Activated naive CD8-positive, alpha-beta T cell treated with anti-CD3 and anti-CD28 coated beads, Interleukin-2, amount 50 U/mL, for 16 hours (primary cell): ENCODE data around the gene NRDC.
"Not testable (repeated sequence)": the region's sequence is repeated elsewhere in the genome, so short reads cannot be mapped to it uniquely, and the experiment has no call there.

Experiments used
- DNase-seq: peaks from one replicate; pipeline ENCODE4 v3.0.0-alpha.2; 2020; ENCODE audit warnings: low read depth, low spot score

The NRDC gene

GRCh38 chr1:51878616-51879336, at the start of gene NRDC:
Gene NRDC (minus strand): TSS chr1:51878727. CDS start chr1:51878615, 112 bp downstream.
- DNase-seq, result peak; percentile 100

GRCh38 chr1:51927029-51927428, 48.5 kb upstream of the NRDC start:
- no peak for DNase-seq

GRCh38 chr1:51926171-51926812, 47.8 kb upstream of the NRDC start:
- DNase-seq, result no peak

DNA sequence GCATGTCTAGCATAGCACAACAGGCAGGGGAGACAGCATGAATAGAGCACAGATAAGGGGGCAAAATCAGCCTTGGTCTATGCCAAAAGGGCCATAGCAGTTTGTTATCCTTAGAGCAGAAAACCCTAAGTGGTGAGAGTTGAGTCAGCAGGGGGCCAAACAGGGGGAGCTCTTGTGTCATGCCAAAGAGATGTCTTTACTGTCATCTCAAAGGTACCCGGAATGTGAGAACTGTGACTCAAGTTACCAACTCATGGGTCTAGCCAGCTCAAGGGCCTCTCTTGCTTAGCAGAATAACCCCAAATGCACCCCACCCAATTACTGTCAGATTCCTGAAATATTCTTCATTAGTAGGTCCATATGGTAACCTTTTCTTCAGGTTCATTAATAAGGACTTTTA, 45.9 kb upstream of the NRDC start:
- DNase-seq, result no peak

- DNase-seq, result no peak
These were observed 43.5 kb upstream of the NRDC start for GRCh38 chr1:51922040-51922439.

DNA sequence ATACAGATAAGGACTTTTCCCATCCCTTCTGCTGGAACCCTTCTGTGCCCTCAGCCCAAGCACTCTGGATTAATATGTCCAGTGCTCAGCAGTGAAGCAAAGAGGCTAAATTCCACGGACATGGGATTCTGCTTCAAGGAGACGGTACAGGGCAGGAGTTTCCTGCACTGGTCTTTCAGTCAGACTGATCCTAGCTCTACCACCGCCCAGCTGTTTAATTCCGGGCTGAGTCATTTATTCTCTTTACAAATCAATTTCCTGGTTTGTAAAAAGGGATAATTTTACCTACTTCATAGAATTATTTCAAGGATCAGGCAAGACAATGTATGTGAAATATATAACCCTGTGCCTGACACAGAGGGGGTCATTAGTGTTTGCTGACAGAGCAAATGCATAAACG, 41.6 kb upstream of the NRDC start:
- no peak for DNase-seq

DNA sequence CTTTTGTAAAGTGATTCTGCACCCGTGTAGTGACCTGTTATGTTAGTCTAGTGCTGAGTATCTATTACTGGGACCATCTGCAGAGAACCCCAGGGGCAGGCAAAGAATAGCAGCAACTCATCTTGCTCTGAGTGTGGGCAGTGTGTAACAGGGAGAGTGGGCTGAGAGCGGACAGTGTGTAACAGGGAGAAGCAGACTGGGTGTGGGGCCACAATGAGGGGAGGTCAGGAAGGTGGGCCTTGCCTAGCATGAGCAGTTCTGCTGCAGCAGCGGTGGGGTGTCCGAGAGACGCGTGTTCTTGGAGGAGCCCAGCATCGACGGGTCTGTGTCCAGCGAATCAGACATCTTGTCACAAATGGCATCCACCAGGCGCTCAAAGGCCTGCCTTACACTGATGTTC, 41.2 kb upstream of the NRDC start:
- no peak for DNase-seq

- no peak for DNase-seq
These were observed 38.3 kb upstream of the NRDC start for GRCh38 chr1:51916587-51917405.

DNA sequence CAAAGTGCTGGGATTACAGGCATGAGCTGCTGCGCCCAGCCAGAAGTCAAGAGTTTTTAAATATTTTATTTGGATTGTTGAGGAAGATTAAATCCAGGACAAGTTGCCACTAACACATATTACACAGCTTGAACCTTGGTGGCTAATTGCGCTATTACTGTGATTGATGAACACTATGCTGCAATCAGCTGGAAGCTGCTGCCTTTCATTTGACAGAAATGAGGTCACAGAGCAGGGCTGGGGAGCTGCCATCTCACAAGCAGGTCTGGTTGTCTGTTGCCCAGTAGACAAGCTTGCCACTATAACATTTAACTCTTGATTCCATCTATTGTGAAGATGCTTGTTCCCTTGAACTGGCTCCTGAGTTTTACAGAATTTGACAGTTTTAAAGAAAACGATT, 37.4 kb upstream of the NRDC start:
- no peak for DNase-seq

- no peak for DNase-seq
These were observed 34.4 kb upstream of the NRDC start for GRCh38 chr1:51912881-51913280.

GRCh38 chr1:51910221-51911000, 31.9 kb upstream of the NRDC start:
- DNase-seq, result no peak

DNA sequence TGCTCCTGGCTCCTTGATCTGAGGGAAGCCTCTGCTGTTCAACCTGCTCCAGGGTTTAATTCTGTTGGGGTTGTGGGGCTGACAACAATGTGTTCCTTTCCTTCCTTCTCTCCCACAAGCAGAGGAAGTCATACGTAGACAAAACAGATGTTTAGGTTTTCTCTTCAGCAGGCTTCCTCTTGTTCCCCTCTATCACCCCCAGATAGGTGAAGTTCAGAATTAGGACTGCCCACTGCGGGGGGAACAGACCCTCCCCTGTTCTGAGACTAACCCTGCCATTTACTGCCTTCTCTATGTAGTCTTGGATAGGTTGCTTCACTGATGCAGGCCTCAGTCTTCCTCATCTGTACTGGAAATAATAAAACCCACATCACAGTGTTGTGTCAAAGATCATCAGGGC, 30.0 kb upstream of the NRDC start:
- no peak for DNase-seq

GRCh38 chr1:51907079-51907702, 28.7 kb upstream of the NRDC start:
- no peak for DNase-seq

DNA sequence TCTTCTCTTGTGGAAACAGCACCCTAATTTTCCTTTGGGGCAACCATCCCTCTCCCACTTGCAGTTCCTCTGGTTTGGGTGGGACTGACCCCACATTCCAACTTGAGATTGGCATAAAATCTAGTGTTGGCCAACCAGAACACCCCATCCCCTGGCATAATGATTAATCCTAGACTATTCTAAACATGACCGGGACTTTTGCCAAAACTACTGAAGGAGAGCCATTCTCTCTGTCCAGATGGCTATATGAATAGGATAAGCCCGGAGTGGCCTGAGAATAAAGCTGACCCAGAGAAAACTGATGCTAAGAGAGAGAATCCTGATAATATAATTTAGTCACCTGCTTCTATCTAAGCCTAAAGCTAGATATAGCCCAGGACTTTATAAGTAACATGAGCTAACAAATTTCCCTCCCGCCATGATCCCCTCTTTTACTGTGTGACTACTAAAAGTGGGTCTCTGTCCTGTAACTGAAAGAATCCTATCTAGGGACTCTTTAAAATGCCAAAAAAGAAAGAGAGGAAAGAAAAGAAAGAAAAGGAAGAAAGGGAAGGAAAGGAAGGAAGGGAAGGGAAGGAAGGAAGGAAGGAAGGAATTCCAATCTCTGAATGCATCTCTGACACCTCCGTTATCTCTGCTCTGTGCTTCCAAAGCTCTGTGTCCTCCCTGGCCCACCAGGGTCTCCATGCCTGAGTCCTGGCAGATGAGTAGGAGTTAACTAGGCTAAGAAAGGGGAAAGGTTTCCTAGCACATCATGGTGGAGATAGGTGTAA, 28.0 kb upstream of the NRDC start:
- no peak for DNase-seq

DNA sequence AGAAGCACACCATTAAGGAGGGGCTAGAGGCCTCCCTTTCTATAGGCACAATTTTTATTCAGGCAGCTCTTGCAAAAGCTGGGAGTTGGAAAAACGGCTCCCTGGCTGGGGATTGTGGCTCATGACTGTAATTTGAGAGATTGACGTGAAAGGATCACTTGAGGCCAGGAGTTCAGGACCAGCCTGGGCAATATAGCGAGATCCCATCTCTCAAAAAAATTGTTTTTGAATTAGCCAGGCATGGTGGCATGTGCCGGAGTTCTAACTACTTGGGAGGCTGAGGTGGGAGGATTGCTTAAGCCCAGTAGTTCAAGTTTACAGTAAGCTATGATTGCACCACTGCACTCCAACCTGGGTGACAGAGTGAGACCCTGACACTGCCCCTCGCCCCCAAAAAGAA, 23.9 kb upstream of the NRDC start:
- DNase-seq, result no peak

- no peak for DNase-seq
These were observed 22.6 kb upstream of the NRDC start for GRCh38 chr1:51901151-51901550.

- no peak for DNase-seq
These were observed 20.5 kb upstream of the NRDC start for GRCh38 chr1:51899022-51899421.

GRCh38 chr1:51898090-51898734, 19.7 kb upstream of the NRDC start:
- no peak for DNase-seq

DNA sequence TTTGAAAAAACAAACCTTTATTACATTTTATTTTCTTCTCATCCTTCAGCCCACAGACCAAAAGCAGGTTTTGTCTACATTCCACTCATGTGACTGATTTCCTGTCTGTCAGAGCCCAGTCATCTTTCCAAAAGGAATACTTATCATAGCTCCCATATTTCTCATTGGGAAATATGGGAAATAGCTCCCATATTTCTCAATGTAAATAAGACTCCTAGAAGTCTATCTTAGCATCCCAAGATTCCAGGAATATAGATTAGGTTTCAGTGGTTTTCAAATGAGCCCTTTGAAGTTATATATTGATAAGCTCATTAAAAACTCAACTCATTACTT, 19.1 kb upstream of the NRDC start:
- no peak for DNase-seq

- DNase-seq, result not testable (repeated sequence)
These were observed 16.2 kb upstream of the NRDC start for GRCh38 chr1:51894748-51895147.
